ENCODE results near the gene HES6.

GRCh38 chr2:238279324-238279682, 39.5 kb upstream of the HES6 start:
- TF ChIP-seq POLR2A (IDR thresholded peaks at IDR 0.05; ENCODE audit: low read depth, low read length) = no peak
- TF ChIP-seq TAF1 (IDR thresholded peaks at IDR 0.05; ENCODE audit: low read depth, low read length) = no peak
- no peak for TF ChIP-seq POLR2AphosphoS5 (IDR thresholded peaks at IDR 0.05; ENCODE audit: low read depth, low read length)
- no peak for TF ChIP-seq POU2F2 (IDR thresholded peaks at IDR 0.05; ENCODE audit: low read depth, low read length)
